CD4-positive, alpha-beta T cell (primary cell): ENCODE results near the gene KCNJ2. TPM values are rescaled to one million over a fixed set of nuclear protein-coding genes. Genes with fewer than 3 reads are reported as not detected.

Experiments
- ATAC-seq: fragments of 200-7000 bp; cut with Tn5 transposase; one replicate; pipeline ENCODE4 v1.10.0; 2022; ENCODE audit warnings: mild to moderate bottlenecking; ENCODE audit not compliant: poor library complexity
- CTCF ChIA-PET: fragments of 350-600 bp; sonication (Branson Sonifier 250); formaldehyde crosslinking; loops from one replicate; lab custom pipeline; 2021; ENCODE audit warnings: antibody characterized with exemption, inconsistent platforms; lab: Charles Lee
- POLR2A ChIA-PET: fragments of 350-600 bp; sonication (Branson Sonifier 250); formaldehyde crosslinking; loops from one replicate; lab custom pipeline; 2021; ENCODE audit warnings: antibody characterized with exemption, inconsistent platforms; lab: Charles Lee
- DNase-seq, 14 experiments: peaks; one replicate each; pipeline ENCODE4 v3.0.0-alpha.2; 2013 to 2020; ENCODE audit warnings: mixed read lengths in 2 of 14
- H3K27ac ChIP-seq, 2 donors: one replicate each; pipeline versions ENCODE4 v1.5.1 to v1.7.0; 2013; ENCODE audit warnings: low read length in 2 of 2, low read depth in 1 of 2, mild to moderate bottlenecking in 1 of 2
- H3K27me3 ChIP-seq, 2 experiments: 1 replicate in 1 of 2; 2 replicates in 1 of 2; pipeline versions ENCODE4 v1.6.1 to v1.7.0; 2013; ENCODE audit warnings: low read length in 2 of 2, control low read depth in 1 of 2, mild to moderate bottlenecking in 1 of 2, moderate library complexity in 1 of 2; ENCODE audit not compliant: insufficient read depth in 2 of 2, control insufficient read depth in 1 of 2
- H3K36me3 ChIP-seq: one replicate; pipeline ENCODE4 v1.6.1; 2013; ENCODE audit warnings: low read length, control low read depth; ENCODE audit not compliant: insufficient read depth
- H3K4me1 ChIP-seq: one replicate; pipeline ENCODE4 v1.6.1; 2013; ENCODE audit warnings: low read length, control low read depth; ENCODE audit not compliant: insufficient read depth
- H3K4me3 ChIP-seq: one replicate; pipeline ENCODE4 v1.5.1; 2013; ENCODE audit warnings: mild to moderate bottlenecking, low read length, moderate library complexity
- H3K9me3 ChIP-seq, 2 experiments: 1 replicate in 1 of 2; 2 replicates in 1 of 2; pipeline versions ENCODE4 v1.6.1 to v1.7.0; 2013; ENCODE audit warnings: low read length in 2 of 2, mild to moderate bottlenecking in 2 of 2, control low read depth in 1 of 2, moderate library complexity in 1 of 2; ENCODE audit not compliant: control insufficient read depth in 1 of 2, insufficient read depth in 1 of 2
- H3K27ac Mint-ChIP-seq: one replicate; pipeline ENCODE4 v1.8.0; 2020; ENCODE audit warnings: mixed read lengths
- H3K27me3 Mint-ChIP-seq: one replicate; pipeline ENCODE4 v1.8.0; 2021; ENCODE audit warnings: mixed read lengths
- H3K36me3 Mint-ChIP-seq: one replicate; pipeline ENCODE4 v1.8.0; 2021; ENCODE audit warnings: low read depth, mixed read lengths
- H3K4me1 Mint-ChIP-seq: one replicate; pipeline ENCODE4 v1.8.0; 2021; ENCODE audit warnings: low read depth, mixed read lengths
- H3K4me3 Mint-ChIP-seq: one replicate; pipeline ENCODE4 v1.8.0; 2020; ENCODE audit warnings: mild to moderate bottlenecking, mixed read lengths
- H3K9me3 Mint-ChIP-seq: one replicate; pipeline ENCODE4 v1.8.0; 2020; ENCODE audit warnings: mixed read lengths
- intact Hi-C, 2 experiments: fragments of 100-400 bp; cut with DNase I in 1 of 2; cut with micrococcal nuclease in 1 of 2; formaldehyde crosslinking; loops; one replicate each; pipeline versions ENCODE4 v1.15.1 to v1.9.0; 2023 to 2025; cut with DNase I, micrococcal nuclease
- total RNA-seq, 174 experiments: library from RNA in 2 of 174; stranded (reverse) in 2 of 174; gene quantifications; one replicate each; pipeline ENCODE4 v1.2.3 and lab custom pipeline; 2021 to 2026
- TF ChIP-seq, protein P1 (sequence below): fragments of 200-600 bp; IDR thresholded peaks from one replicate; pipeline ENCODE4 v1.8.0; 2022; ENCODE audit warnings: antibody characterized with exemption, mild to moderate bottlenecking

The KCNJ2 gene
- total RNA-seq, 2 experiments from 2014 or later, result not detected

DNA sequence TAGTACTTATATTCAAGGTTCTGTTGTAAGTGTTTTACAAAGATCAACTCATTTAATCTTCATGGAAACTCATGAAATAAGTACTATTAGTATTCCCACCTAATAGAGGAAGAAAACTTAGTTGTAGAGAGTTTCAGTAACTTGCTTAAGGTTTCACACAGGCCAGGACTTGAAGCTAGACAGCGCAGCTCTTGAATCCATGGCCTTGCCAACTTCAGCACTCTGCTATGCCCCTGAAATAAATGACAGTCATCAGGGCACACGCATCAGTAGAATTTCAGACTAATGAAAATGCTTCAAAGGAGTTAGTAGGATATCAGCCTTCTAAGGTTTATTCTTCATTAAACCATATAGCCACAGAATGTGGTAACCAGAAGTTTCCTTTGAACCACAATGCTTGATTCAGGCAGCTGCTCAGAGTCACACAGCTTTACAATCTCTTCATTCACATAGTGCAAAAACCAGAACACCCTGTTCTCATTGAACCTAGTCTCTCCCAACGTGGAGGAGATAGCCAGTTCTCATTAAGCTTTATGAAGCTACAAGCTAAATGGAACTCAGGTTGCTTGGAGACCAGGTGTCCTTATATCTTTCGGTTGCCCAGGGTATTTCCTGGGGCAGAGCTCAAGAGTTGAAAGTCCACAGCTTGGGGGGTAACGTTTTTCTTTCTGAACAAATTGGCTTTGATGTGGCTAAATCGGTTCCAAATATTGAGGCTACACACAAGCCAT is 39.7 kb downstream of the KCNJ2 start:
- H3K4me3 Mint-ChIP-seq, result no peak overlapping the region
- TF ChIP-seq, protein P1, sequence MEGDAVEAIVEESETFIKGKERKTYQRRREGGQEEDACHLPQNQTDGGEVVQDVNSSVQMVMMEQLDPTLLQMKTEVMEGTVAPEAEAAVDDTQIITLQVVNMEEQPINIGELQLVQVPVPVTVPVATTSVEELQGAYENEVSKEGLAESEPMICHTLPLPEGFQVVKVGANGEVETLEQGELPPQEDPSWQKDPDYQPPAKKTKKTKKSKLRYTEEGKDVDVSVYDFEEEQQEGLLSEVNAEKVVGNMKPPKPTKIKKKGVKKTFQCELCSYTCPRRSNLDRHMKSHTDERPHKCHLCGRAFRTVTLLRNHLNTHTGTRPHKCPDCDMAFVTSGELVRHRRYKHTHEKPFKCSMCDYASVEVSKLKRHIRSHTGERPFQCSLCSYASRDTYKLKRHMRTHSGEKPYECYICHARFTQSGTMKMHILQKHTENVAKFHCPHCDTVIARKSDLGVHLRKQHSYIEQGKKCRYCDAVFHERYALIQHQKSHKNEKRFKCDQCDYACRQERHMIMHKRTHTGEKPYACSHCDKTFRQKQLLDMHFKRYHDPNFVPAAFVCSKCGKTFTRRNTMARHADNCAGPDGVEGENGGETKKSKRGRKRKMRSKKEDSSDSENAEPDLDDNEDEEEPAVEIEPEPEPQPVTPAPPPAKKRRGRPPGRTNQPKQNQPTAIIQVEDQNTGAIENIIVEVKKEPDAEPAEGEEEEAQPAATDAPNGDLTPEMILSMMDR, result no peak
- H3K27me3 ChIP-seq, result no peaks in the 10 kb centered on the region
- DNase-seq (no peak), ATAC-seq (no peak)
- CTCF ChIA-PET, result no interaction called here
- H3K4me3 ChIP-seq, result no peak overlapping the region
- no peaks in the 10 kb centered on the region for H3K4me1 Mint-ChIP-seq
- H3K27ac Mint-ChIP-seq, result no peak overlapping the region
- POLR2A ChIA-PET, result no interaction called here
- H3K9me3 Mint-ChIP-seq, result no peaks in the 10 kb centered on the region
- intact Hi-C loops, result no loop called here
- H3K27me3 Mint-ChIP-seq, result no peaks in the 10 kb centered on the region
- no peaks in the 10 kb centered on the region for H3K4me1 ChIP-seq
- H3K27ac ChIP-seq, result no peak overlapping the region
- H3K36me3 ChIP-seq, result no peaks in the 10 kb centered on the region
- H3K36me3 Mint-ChIP-seq, result no peaks in the 10 kb centered on the region
- peaks cover 0 to 5% of the 10 kb centered on the region in 2 experiments for H3K9me3 ChIP-seq

DNA sequence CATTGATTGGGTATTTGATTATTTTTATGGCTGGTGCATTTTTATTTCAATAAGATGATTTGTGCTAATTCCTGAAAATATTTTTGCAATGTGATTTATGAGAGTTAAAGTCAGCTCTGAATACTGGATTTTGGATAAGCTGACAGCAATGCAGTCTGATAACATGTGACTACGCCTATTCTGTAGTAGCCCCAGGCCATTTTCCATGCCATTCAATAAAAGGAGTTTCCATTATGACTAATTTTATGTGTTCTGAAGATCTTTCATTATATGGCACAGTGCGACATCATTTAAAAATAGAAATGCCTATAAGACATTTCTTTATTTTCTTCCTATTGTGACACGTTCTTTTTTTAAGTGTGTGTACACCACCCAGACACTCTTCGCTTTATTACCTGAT is 46.3 kb downstream of the KCNJ2 start:
- ATAC-seq (no peak), DNase-seq (no peak)
- Mint-ChIP-seq H3K9me3 (no peaks in the 10 kb centered on the region), H3K4me1 (no peaks in the 10 kb centered on the region), H3K36me3 (no peaks in the 10 kb centered on the region), H3K27ac (no peak overlapping the region), H3K27me3 (no peaks in the 10 kb centered on the region), H3K4me3 (no peak overlapping the region)
- Histone ChIP-seq H3K9me3 (peaks cover 0 to 8% of the 10 kb centered on the region in 2 experiments), H3K27me3 (no peaks in the 10 kb centered on the region), H3K27ac (no peak overlapping the region), H3K36me3 (no peaks in the 10 kb centered on the region), H3K4me3 (no peak overlapping the region), H3K4me1 (no peaks in the 10 kb centered on the region)
- ChIA-PET CTCF (no interaction called here), POLR2A (no interaction called here)
- TF ChIP-seq, protein P1, result no peak
- intact Hi-C loops, result no loop called here

DNA sequence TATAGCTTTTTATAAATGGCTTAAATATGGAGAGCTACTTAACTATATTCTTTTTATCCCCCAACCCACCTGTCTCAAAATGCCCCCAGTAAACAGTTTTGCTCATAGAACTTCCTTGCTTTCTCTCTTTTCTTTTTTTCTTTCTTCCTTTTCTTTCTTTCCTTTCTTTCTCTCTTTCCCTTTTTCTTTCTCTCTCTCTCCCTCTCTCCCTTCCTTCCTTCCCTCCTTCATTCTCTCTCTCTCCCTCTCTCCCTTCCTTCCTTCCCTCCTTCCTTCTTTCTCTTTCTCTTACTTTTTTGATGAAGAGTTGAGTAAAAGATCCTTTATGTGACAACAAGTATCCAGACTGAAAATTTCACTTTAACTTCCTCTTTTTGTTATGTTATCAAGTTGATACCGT is 48.2 kb downstream of the KCNJ2 start:
- no peak overlapping the region for H3K27ac Mint-ChIP-seq
- TF ChIP-seq, protein P1, result no peak
- H3K27me3 Mint-ChIP-seq, result no peaks in the 10 kb centered on the region
- intact Hi-C loops, result no loop called here
- no peak for ATAC-seq
- no peak overlapping the region for H3K4me3 ChIP-seq
- H3K36me3 Mint-ChIP-seq, result no peaks in the 10 kb centered on the region
- ChIA-PET CTCF (no interaction called here), POLR2A (no interaction called here)
- H3K27me3 ChIP-seq, result no peaks in the 10 kb centered on the region
- peaks cover 0 to 8% of the 10 kb centered on the region in 2 experiments for H3K9me3 ChIP-seq
- no peaks in the 10 kb centered on the region for H3K4me1 Mint-ChIP-seq
- H3K36me3 ChIP-seq, result no peaks in the 10 kb centered on the region
- no peak for DNase-seq
- H3K4me3 Mint-ChIP-seq, result no peak overlapping the region
- no peaks in the 10 kb centered on the region for H3K9me3 Mint-ChIP-seq
- no peaks in the 10 kb centered on the region for H3K4me1 ChIP-seq
- H3K27ac ChIP-seq, result no peak overlapping the region
